Endodermal cell (in vitro differentiated cells): ENCODE results near the gene CLPSL1. TPM values are rescaled to one million over a fixed set of nuclear protein-coding genes. Genes with fewer than 3 reads are reported as not detected.

ENCODE experiments used
- DNase-seq: peaks from one replicate; pipeline ENCODE4 v3.0.0-alpha.2; 2017
- H3K27ac ChIP-seq: 2 replicates; pipeline ENCODE4 v1.5.1; 2013; ENCODE audit warnings: mild to moderate bottlenecking, low read depth, low read length, moderate library complexity
- H3K27me3 ChIP-seq: 2 replicates; pipeline ENCODE4 v1.6.1; 2013; ENCODE audit warnings: mild to moderate bottlenecking, low read length, moderate library complexity; ENCODE audit not compliant: insufficient read depth, control insufficient read depth, poor library complexity, severe bottlenecking
- H3K36me3 ChIP-seq: 2 replicates; pipeline ENCODE4 v1.7.0; 2013; ENCODE audit warnings: mild to moderate bottlenecking, low read length, moderate library complexity; ENCODE audit not compliant: control insufficient read depth, insufficient read depth
- H3K4me1 ChIP-seq: one replicate; pipeline ENCODE4 v1.7.0; 2013; ENCODE audit warnings: low read length; ENCODE audit not compliant: control insufficient read depth, insufficient read depth
- H3K4me3 ChIP-seq: 2 replicates; pipeline ENCODE4 v1.5.1; 2013; ENCODE audit warnings: mild to moderate bottlenecking, low read length, moderate library complexity
- H3K9ac ChIP-seq: 2 replicates; pipeline ENCODE4 v1.6.1; 2013; ENCODE audit warnings: mild to moderate bottlenecking, low read length, moderate library complexity; ENCODE audit not compliant: poor library complexity, severe bottlenecking; ENCODE audit errors: extremely low read depth
- H3K9me3 ChIP-seq: 2 replicates; pipeline ENCODE4 v1.6.1; 2013; ENCODE audit warnings: mild to moderate bottlenecking, low read length, moderate library complexity; ENCODE audit not compliant: control insufficient read depth
- H3K27ac Mint-ChIP-seq: 2 replicates; pipeline ENCODE4 v1.8.0; 2020; ENCODE audit warnings: mixed read lengths
- H3K27me3 Mint-ChIP-seq: 2 replicates; pipeline ENCODE4 v1.8.0; 2021; ENCODE audit warnings: mild to moderate bottlenecking, mixed read lengths; ENCODE audit not compliant: insufficient read depth
- H3K36me3 Mint-ChIP-seq: 2 replicates; pipeline ENCODE4 v1.8.0; 2020; ENCODE audit warnings: low read depth, mixed read lengths
- H3K4me1 Mint-ChIP-seq: 2 replicates; pipeline ENCODE4 v1.8.0; 2020; ENCODE audit warnings: mixed read lengths
- H3K4me3 Mint-ChIP-seq: 2 replicates; pipeline ENCODE4 v1.8.0; 2020; ENCODE audit warnings: mild to moderate bottlenecking, moderate library complexity, mixed read lengths
- H3K9me3 Mint-ChIP-seq: 2 replicates; pipeline ENCODE4 v1.8.0; 2020; ENCODE audit warnings: mild to moderate bottlenecking, mixed read lengths
- WGBS, 2 experiments: methylation state at CpG; one replicate each; pipeline versions ENCODE4 v1.1.5 to v1.1.7; 2013; ENCODE audit warnings: missing lambda C conversion rate in 2 of 2, mixed read lengths in 1 of 2; ENCODE audit not compliant: insufficient coverage in 1 of 2, insufficient read length in 1 of 2; 5-methylcytosine and 5-hydroxymethylcytosine counted together
- total RNA-seq, 2 donors: library from RNA; stranded (reverse); fragmentation: NEBNext Ultra II Directional in 1 of 2; extraction: Animal tissue kit (Norgen Biotek cat#: 25700) in 1 of 2; gene quantifications; 2 replicates in 1 of 2; 3 replicates in 1 of 2; pipeline ENCODE4 v1.2.1, GENCODE V29; 2021
- TF ChIP-seq, protein P1 (sequence below): fragments of 200-600 bp; sonication (generic); conservative IDR thresholded peaks from 2 replicates; pipeline ENCODE4 v1.5.0; 2021; ENCODE audit warnings: antibody characterized with exemption, mild to moderate bottlenecking

CLPSL1 gene
- total RNA-seq, 2 donors from 2014 or later, result not detected

DNA sequence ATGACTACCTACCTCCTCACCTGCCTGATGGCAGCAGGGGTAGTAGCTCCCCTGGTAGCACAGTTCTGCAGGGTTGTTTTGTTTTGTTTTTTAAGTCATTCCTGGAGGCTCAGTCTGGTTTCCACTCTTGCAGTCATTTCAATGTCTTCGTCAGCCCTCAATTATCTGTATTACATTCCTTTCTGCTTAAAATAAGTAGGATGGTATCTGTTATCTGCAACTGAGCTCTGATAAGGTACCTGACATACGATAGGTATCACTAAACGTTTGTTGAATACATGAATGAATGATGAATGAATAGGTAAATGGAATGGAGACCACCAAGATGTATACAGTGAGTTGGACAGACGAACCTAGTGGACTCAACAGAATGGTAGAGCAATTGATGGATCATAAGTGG, 11.6 kb upstream of the CLPSL1 start:
- Histone ChIP-seq H3K36me3 (no peaks in the 10 kb centered on the region), H3K4me1 (no peaks in the 10 kb centered on the region), H3K9ac (no peak overlapping the region), H3K9me3 (no peaks in the 10 kb centered on the region), H3K27me3 (no peaks in the 10 kb centered on the region), H3K27ac (no peak overlapping the region), H3K4me3 (no peak overlapping the region)
- Mint-ChIP-seq H3K27me3 (peaks cover 8% of the 10 kb centered on the region), H3K9me3 (no peaks in the 10 kb centered on the region), H3K4me1 (peaks cover 18% of the 10 kb centered on the region), H3K36me3 (no peaks in the 10 kb centered on the region), H3K4me3 (no peak overlapping the region), H3K27ac (no peak overlapping the region)
- WGBS, 2 experiments, result 87 to 92% methylated on average over 3 to 4 of the region's 4 CpGs
- TF ChIP-seq, protein P1, sequence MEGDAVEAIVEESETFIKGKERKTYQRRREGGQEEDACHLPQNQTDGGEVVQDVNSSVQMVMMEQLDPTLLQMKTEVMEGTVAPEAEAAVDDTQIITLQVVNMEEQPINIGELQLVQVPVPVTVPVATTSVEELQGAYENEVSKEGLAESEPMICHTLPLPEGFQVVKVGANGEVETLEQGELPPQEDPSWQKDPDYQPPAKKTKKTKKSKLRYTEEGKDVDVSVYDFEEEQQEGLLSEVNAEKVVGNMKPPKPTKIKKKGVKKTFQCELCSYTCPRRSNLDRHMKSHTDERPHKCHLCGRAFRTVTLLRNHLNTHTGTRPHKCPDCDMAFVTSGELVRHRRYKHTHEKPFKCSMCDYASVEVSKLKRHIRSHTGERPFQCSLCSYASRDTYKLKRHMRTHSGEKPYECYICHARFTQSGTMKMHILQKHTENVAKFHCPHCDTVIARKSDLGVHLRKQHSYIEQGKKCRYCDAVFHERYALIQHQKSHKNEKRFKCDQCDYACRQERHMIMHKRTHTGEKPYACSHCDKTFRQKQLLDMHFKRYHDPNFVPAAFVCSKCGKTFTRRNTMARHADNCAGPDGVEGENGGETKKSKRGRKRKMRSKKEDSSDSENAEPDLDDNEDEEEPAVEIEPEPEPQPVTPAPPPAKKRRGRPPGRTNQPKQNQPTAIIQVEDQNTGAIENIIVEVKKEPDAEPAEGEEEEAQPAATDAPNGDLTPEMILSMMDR, result no peak
- DNase-seq, result no peak

- no peak overlapping the region for H3K27ac ChIP-seq
- no peak overlapping the region for H3K27ac Mint-ChIP-seq
- no peak overlapping the region for H3K4me3 Mint-ChIP-seq
- H3K36me3 Mint-ChIP-seq, result no peaks in the 10 kb centered on the region
- no peak overlapping the region for H3K4me3 ChIP-seq
- no peaks in the 10 kb centered on the region for H3K9me3 Mint-ChIP-seq
- H3K27me3 Mint-ChIP-seq, result peaks cover 8% of the 10 kb centered on the region
- peaks cover 14% of the 10 kb centered on the region for H3K4me1 Mint-ChIP-seq
- no peaks in the 10 kb centered on the region for H3K36me3 ChIP-seq
- H3K27me3 ChIP-seq, result peaks cover 6% of the 10 kb centered on the region
- WGBS, 2 experiments, result 61 to 67% methylated on average over 2 to 5 of the region's 5 CpGs
- no peak for DNase-seq
- TF ChIP-seq, protein P1, result no peak
- H3K4me1 ChIP-seq, result no peaks in the 10 kb centered on the region
- H3K9me3 ChIP-seq, result no peaks in the 10 kb centered on the region
- no peak overlapping the region for H3K9ac ChIP-seq
Measured at GRCh38 chr6:35771343-35771627, 9.5 kb upstream of the CLPSL1 start.

GRCh38 chr6:35774116-35774794, 6.6 kb upstream of the CLPSL1 start:
- no peaks in the 10 kb centered on the region for H3K36me3 Mint-ChIP-seq
- peaks cover 8% of the 10 kb centered on the region for H3K4me1 Mint-ChIP-seq
- WGBS, 2 experiments, result 68 to 77% methylated on average over 9 to 11 of the region's 11 CpGs
- Histone ChIP-seq H3K4me1 (no peaks in the 10 kb centered on the region), H3K9me3 (no peaks in the 10 kb centered on the region), H3K27me3 (peaks cover 17% of the 10 kb centered on the region), H3K36me3 (no peaks in the 10 kb centered on the region), H3K27ac (no peak overlapping the region), H3K9ac (no peak overlapping the region), H3K4me3 (no peak overlapping the region)
- no peak overlapping the region for H3K27ac Mint-ChIP-seq
- TF ChIP-seq, protein P1, result no peak
- no peak overlapping the region for H3K4me3 Mint-ChIP-seq
- no peak for DNase-seq
- H3K27me3 Mint-ChIP-seq, result peaks cover 20% of the 10 kb centered on the region
- no peaks in the 10 kb centered on the region for H3K9me3 Mint-ChIP-seq
